ENCODE results near the gene GUSB. TPM values are rescaled to one million over a fixed set of nuclear protein-coding genes. Genes with fewer than 3 reads are reported as not detected.

Gene GUSB
- polyA plus RNA-seq, 2 of the 4 experiments (the other 2 are of a cell fraction): 32.3 TPM

- ATAC-seq: no peak
Measured at GRCh38 chr7:65975814-65976445, 6.1 kb downstream of the GUSB start.

More at GRCh38 chr7:65975814-65976445, 6.1 kb downstream of the GUSB start:
- TF ChIP-seq JUNB (IDR thresholded peaks at IDR 0.05) (no peak), GATA3 (IDR thresholded peaks at IDR 0.05; ENCODE audit: borderline replicate concordance) (no peak), ZFP36 (IDR thresholded peaks at IDR 0.05; ENCODE audit: borderline replicate concordance, partially characterized antibody) (no peak), SMC3 (IDR thresholded peaks at IDR 0.05) (no peak), ELK1 (IDR thresholded peaks at IDR 0.05; ENCODE audit: low read depth, low read length) (no peak), PBX3 (IDR thresholded peaks at IDR 0.05) (no peak), USF2 (IDR thresholded peaks at IDR 0.05) (no peak), HES2 (IDR thresholded peaks at IDR 0.05) (no peak), HMGXB4 (CRISPR knock-in tag; IDR thresholded peaks at IDR 0.05; ENCODE audit: borderline replicate concordance) (no peak), RFX5 (IDR thresholded peaks at IDR 0.05) (no peak), EP300 (IDR thresholded peaks at IDR 0.05) (no peak), JUN (IDR thresholded peaks at IDR 0.05) (no peak), KDM1A (IDR thresholded peaks at IDR 0.05; ENCODE audit: low read depth) (no peak), BCL3 (IDR thresholded peaks at IDR 0.05) (no peak), MAX (IDR thresholded peaks at IDR 0.05) (no peak), TP53 (CRISPR knock-in tag; IDR thresholded peaks at IDR 0.05) (no peak), NFE2L2 (conservative IDR thresholded peaks at IDR 0.05; ENCODE audit: low read length) (no peak)
- Histone ChIP-seq H3K4me1 (peaks cover 7% of the 10 kb centered on the region; the same call in 1 of the 3 replicates), H3K9me3 (no peaks in the 10 kb centered on the region), H3K27ac (no peak overlapping the region), H3K4me3 (no peak overlapping the region), H3K4me2 (no peak overlapping the region)
- no peak for FAIRE-seq
- ChIA-PET CTCF (no interaction called here), POLR2A (no interaction called here)
- WGBS (ENCODE audit: missing lambda C conversion rate): 95% methylated on average over 11 of the region's 11 CpGs
- DNase-seq (ENCODE audit: low read depth in 1 of 2, low spot score in 1 of 2): no peak
